GDM1 (cell line): ENCODE results near the gene SRPRB.
A peak's percentile ranks its signal among the peaks of the same experiment; 100 is the strongest.

ENCODE experiments used
- DNase-seq: peaks from one replicate; lab custom pipeline; 2025; lab: John Stamatoyannopoulos, UW

SRPRB gene, protein sequence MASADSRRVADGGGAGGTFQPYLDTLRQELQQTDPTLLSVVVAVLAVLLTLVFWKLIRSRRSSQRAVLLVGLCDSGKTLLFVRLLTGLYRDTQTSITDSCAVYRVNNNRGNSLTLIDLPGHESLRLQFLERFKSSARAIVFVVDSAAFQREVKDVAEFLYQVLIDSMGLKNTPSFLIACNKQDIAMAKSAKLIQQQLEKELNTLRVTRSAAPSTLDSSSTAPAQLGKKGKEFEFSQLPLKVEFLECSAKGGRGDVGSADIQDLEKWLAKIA

GRCh38 chr3:133805702-133806475 lies at the start of gene SRPRB:
Gene SRPRB (plus strand): TSS chr3:133805815. CDS start chr3:133805849, 34 bp downstream.
- DNase-seq, result peak; percentile 89

DNA sequence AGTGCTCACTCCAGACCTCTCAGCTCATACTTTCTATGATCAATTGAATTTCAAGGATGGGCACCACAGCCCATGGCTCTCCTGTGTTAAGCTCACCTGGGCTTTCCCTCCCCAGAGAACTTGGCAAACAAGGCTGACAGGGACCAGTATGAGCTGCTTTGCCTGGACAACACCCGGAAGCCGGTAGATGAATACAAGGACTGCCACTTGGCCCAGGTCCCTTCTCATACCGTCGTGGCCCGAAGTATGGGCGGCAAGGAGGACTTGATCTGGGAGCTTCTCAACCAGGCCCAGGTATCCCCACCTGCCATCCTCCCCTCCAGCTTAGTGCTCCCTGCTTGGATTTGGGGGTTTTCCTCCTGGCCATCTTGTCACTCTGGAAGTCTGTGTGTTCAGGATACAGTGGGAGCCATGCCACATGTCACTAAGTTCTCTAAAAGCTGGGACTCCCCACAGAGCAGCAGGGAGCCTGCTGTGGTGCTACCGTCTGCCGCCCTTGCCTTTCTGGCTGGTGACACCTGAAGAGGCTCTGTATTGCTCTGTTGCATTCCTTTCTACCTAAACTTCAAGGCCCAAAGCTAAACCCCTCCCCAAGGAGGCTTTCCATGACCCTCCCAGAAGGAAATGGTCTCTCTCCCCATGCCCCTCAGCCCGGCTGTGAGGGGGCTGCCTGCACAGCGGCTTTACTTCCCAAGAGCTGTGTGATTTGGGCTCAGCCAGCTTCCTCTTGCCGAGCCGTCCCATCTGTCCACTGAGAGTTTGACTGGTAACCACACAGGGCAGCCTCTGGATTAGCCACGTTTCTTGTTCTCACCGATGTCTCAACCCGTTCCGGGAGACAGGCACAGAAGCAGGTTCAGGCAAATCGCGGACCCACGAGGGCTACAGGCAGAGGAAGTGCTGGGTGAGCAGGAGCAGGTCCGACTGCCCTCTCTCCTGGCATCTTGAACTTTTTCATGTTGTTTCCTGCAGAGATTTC lies 48.6 kb upstream of the SRPRB start:
- no peak for DNase-seq

DNA sequence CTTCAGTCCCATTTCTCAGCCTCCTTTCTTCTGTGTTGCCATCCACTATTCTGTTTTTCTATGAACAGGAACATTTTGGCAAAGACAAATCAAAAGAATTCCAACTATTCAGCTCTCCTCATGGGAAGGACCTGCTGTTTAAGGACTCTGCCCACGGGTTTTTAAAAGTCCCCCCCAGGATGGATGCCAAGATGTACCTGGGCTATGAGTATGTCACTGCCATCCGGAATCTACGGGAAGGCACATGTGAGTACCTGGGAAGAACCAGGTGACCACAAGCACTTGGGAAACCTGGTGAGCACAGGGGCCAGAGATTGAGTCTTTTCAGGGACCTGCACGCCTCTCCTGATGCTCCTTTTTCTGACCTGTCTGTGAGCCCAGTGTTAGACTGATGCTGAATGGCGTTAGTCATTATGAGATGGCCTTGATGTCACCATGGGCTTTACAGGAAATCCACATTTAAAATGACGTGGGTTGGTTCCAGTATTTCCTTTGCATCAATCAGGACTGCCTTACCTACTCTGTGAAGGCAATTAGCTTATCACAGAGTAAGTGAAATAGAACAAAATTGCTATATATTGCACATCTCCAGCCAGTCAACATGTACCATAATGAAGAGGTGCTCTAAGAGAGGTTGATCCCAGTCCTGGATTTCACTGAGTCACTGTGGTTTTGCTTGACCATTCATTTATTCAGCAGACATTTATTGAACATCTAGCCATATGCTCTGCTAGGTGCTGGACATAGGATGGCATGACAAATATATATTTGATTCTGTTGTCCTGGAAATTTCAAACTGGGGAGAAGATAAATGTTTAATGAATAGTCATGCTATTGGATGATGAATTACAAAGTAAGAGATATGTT lies 47.7 kb upstream of the SRPRB start:
- DNase-seq, result no peak

DNA sequence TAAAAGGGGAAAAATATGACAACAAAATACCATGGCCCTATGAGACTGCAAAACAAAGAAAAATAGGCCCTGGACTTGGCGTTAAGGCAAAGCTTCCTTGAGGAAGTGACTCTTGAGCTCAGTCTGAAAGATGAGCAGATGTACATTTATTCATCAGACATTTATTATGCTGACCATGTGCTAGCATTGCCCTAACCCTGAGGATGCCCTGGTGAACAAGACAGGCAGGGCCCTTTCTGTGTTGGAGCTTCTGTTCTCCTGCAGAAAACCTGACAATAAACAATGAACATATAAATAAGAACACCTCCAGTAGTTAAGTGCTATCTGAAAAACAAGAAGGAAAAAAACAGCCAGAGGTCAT lies 47.1 kb upstream of the SRPRB start:
- DNase-seq, result no peak

- no peak for DNase-seq
Observed at GRCh38 chr3:133758964-133759739, 46.5 kb upstream of the SRPRB start.

DNA sequence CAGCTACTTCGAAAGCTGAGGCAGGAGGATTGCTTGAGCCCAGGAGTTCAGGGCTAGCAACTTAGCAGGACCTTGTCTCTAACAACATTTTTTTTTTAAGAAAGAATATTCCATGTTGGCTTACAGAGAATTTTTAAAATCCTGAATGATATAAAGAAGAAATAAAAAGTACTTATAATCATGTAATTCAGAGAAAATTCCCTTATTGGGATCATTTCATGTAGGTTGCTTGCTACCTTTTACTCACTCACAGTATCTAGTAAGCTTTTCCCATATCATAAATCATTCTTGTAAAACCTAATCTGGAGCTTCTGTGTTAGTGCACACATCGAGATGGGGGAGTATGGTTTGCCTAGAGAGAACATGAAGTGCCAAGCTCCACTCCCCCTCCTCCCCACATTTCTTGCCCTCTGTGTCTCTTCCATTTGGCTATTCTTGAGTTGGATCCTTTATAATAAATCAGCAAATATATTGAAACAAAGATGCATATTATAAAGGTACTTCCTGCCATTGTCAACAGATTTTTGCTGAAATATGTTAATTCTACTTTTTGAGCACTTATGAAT lies 45.8 kb upstream of the SRPRB start:
- DNase-seq, result no peak

DNA sequence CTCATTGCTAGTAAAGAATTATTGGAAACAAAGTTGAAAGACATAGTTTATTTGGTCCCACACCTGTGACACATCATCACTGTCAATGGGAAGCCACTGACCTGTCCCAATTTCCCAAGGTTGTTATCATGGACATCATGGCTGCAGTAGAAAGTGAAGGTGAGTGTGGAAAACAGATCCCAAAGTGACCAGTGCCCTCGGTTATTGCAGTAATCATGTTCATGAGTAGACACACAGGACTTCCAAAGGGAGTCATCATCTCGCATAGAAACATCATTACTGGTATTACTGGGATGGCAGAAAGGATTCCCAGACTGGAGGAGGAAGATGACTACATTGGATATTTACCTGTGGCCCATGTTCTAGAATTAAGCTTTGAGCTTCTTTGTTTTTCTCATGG lies 44.7 kb upstream of the SRPRB start:
- no peak for DNase-seq

DNA sequence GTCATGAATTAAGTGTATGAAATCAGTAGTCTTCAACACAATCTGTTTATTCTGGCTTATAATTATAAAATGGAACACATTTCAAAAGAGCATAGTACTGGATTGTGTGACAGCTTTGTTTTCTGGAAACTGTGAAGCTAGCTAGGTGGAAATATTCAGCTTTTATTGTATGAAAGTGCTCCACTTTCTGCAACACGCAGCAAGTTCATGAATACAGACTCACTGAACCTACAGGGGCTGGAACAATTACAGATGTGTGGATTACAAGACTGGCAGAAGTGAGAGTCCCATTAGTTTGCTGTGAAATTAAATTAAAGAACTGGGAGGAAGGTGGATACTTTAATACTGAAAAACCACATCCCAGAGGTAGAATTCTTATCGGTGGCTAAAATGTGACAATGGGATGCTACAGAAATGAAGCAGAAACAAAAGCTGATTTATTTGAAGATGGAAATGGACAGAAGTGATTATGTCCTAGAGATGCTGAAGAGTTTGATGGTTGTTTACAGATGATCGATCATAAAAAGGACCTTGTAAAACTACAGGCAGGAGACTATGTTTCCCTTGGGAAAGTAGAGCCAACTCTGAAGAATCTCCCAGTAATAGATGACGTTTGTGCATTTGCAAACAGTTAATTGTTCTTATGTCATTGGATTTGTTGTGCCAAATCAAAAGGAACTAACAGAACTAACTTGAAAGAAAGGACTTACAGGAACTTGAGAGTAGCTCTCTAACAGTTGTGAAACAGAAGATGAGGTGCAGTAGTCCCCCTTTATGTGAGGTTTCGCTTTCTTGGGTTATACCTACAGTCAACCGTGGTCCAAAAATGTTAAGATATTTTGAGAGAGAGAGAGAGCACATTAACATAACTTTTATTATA lies 43.8 kb upstream of the SRPRB start:
- DNase-seq, result no peak

GRCh38 chr3:133762539-133762938 lies 43.1 kb upstream of the SRPRB start:
- DNase-seq, result no peak

GRCh38 chr3:133763797-133764683 lies 41.6 kb upstream of the SRPRB start:
- no peak for DNase-seq

DNA sequence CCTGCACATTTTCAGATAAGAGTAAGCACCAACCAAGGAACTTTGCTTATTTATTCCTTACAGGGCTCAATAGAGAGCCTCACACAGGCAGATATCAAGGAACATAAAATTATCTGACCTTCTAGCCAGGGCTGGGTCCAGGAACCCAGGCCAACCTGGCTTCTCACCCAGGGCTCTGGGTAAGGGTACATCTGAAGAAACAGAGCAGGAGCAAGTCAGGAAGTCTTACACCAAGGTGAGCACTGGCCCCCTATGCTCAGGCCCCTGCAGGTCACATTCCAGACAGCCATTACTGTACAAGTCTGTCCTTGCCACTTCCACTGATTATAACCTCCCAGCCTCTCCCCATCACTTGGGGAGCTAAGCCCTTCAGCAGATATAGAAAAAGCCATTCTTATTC lies 40.4 kb upstream of the SRPRB start:
- no peak for DNase-seq

DNA sequence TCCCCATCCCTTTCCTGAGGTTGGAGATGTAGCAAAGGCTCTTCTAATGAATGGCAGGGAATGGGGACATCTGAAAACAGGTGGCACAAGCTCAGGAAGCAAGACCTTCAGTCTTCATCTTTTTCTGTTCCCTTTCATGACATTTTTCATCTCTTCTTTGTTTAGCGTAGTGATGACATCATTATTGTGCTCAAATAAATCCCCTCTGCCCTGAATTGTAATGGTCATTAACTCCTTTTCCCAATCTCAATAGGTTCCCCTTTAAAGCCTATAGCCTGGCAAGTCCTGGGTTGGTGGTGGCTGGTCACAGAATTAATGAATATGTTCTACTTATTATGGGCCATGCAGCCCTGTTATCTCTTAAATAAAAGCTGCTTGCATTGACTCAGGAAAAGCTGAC lies 38.0 kb upstream of the SRPRB start:
- no peak for DNase-seq

GRCh38 chr3:133769536-133769935 lies 36.1 kb upstream of the SRPRB start:
- no peak for DNase-seq

DNA sequence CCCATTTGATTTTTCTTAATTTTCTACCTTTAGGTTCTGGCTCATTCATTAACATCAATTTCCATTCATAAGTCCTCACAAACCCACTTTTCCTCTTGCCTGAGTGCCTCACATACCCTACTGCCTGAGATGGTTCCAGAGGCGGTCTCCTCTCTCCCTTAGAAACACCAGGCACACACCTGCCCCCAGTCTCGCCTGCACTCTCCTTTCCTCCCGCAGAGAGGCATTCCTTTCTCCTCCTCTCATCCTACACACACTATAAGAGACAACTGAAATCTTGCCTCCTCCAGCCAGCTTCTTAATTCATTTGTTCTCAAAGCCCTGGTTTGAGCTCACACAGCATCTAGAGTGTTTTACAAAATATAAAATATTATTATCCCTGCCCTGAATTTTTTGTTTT lies 31.9 kb upstream of the SRPRB start:
- no peak for DNase-seq

DNA sequence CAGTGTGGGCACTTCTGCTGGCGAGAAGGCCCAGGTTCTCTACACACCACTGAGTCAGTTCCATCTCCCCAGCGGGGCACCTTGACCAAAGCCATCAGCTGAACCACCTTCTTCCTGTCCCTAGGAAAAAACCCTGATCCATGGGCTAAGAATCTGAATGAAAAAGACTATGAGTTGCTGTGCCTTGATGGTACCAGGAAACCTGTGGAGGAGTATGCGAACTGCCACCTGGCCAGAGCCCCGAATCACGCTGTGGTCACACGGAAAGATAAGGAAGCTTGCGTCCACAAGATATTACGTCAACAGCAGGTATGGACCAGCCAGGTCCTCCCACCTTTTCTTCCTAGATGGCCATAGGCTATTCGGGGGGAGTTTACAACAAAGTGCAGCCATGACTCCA lies 30.3 kb upstream of the SRPRB start:
- DNase-seq, result no peak

DNA sequence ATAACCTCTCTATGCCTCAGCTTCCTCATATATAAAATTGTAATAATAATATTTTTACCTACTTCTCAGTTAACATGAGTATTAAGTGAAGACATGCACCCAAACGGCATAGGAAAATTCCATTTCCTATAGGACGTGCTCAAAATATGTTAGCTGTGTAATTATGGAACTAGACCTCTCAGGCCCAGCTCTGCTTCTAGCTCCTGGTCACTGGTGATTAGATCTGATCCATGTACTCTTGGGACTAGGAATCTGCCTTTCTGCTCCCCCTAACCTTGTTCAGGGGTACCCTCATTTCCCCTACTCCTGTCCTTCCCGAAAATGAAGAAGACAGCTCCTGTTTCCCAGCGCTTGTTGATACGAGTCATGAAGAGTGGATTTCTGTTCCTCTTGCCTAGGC lies 29.8 kb upstream of the SRPRB start:
- DNase-seq, result no peak

DNA sequence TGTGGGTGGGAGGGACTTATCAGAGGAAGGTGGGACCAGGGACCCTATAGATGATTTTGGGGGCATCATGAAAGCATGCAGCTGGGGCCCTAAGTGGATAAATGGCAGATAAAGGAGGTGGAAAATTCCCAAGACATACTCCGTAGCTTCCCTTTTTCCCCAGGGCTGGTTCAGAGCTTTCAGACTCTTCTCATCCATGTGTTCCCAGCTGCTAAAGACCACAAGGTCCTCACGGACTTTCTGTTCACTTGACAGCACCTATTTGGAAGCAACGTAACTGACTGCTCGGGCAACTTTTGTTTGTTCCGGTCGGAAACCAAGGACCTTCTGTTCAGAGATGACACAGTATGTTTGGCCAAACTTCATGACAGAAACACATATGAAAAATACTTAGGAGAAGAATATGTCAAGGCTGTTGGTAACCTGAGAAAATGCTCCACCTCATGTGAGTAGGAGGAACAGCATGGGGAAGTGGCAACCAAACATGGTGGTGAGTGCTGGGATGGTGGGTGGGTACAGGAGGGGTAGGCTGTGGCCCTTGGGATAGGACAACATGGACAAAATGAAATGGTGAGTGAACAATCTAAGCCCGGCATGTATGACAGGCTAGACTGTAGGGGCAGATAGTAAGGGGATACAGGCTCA lies 28.7 kb upstream of the SRPRB start:
- no peak for DNase-seq
